Stimulated activated CD4-positive, alpha-beta T cell treated with anti-CD3 and anti-CD28 coated beads, Interleukin-1b, Interleukin-23, amount 100 ng/mL, for 4 hours (primary cell): ENCODE results near the gene L2HGDH.
"Not testable (repeated sequence)": the region's sequence is repeated elsewhere in the genome, so short reads cannot be mapped to it uniquely, and the experiment has no call there.

Source experiments
- DNase-seq, 2 donors: peaks; one replicate each; pipeline ENCODE4 v3.0.0-alpha.2; 2020; ENCODE audit warnings: low read depth in 2 of 2

Gene L2HGDH

GRCh38 chr14:50339178-50339804 is 27.3 kb upstream of the L2HGDH start:
- no peak for DNase-seq

GRCh38 chr14:50338587-50338986 is 26.6 kb upstream of the L2HGDH start:
- no peak for DNase-seq

- DNase-seq: no peak
Measured at GRCh38 chr14:50335989-50336824, 24.2 kb upstream of the L2HGDH start.

GRCh38 chr14:50335389-50335788 is 23.4 kb upstream of the L2HGDH start:
- no peak for DNase-seq

- DNase-seq: no peak
Measured at GRCh38 chr14:50334211-50334610, 22.2 kb upstream of the L2HGDH start.

GRCh38 chr14:50333014-50333509 is 21.0 kb upstream of the L2HGDH start:
- no peak for DNase-seq

- no peak for DNase-seq
Measured at GRCh38 chr14:50331596-50331995, 19.6 kb upstream of the L2HGDH start.

GRCh38 chr14:50321009-50321660 is 9.1 kb upstream of the L2HGDH start:
- DNase-seq: peak in 1 of 2 donors; percentile 67

GRCh38 chr14:50320283-50320682 is 8.3 kb upstream of the L2HGDH start:
- DNase-seq: no peak

GRCh38 chr14:50319721-50320120 is 7.7 kb upstream of the L2HGDH start:
- no peak for DNase-seq

GRCh38 chr14:50319293-50319692 is 7.3 kb upstream of the L2HGDH start:
- DNase-seq: no peak

- DNase-seq: no peak
Measured at GRCh38 chr14:50318031-50318626, 6.1 kb upstream of the L2HGDH start.

GRCh38 chr14:50314098-50314497 is 2.1 kb upstream of the L2HGDH start:
- DNase-seq: not testable (repeated sequence)

- no peak for DNase-seq
Measured at GRCh38 chr14:50312734-50313054, 665 bp upstream of the L2HGDH start.

GRCh38 chr14:50311337-50311971 is 575 bp downstream of the L2HGDH start:
- DNase-seq: no peak

GRCh38 chr14:50310445-50310844 is 1.6 kb downstream of the L2HGDH start:
- no peak for DNase-seq

- no peak for DNase-seq
Measured at GRCh38 chr14:50308363-50308915, 3.6 kb downstream of the L2HGDH start.

- no peak for DNase-seq
Measured at GRCh38 chr14:50303744-50304471, 8.1 kb downstream of the L2HGDH start.

- DNase-seq: no peak
Measured at GRCh38 chr14:50301914-50302313, 10.1 kb downstream of the L2HGDH start.

GRCh38 chr14:50299585-50299984 is 12.4 kb downstream of the L2HGDH start:
- no peak for DNase-seq

GRCh38 chr14:50290306-50290705 is 21.7 kb downstream of the L2HGDH start:
- no peak for DNase-seq
